NCI-H128 (cell line): ENCODE data around the gene ZNF587.
"Not testable (repeated sequence)": the region's sequence is repeated elsewhere in the genome, so short reads cannot be mapped to it uniquely, and the experiment has no call there.

Source experiments
- DNase-seq: peaks from one replicate; lab custom pipeline; 2025; ENCODE audit not compliant: unreplicated experiment; lab: John Stamatoyannopoulos, UW

Gene ZNF587

GRCh38 chr19:57886046-57886445 is 36.4 kb downstream of the ZNF587 start:
- DNase-seq, result no peak

GRCh38 chr19:57887195-57887941 is 37.7 kb downstream of the ZNF587 start:
- no peak for DNase-seq

GRCh38 chr19:57888107-57888559 is 38.5 kb downstream of the ZNF587 start:
- DNase-seq, result no peak

- peak; percentile 51 for DNase-seq
Observed at GRCh38 chr19:57888560-57889231, 39.0 kb downstream of the ZNF587 start, which contains the start of gene ZNF814. Gene ZNF814, minus strand, starts transcription at chr19:57889037. Its CDS starts 235 bp downstream, at chr19:57888802.

- not testable (repeated sequence) for DNase-seq
Observed at GRCh38 chr19:57890706-57891105, 41.0 kb downstream of the ZNF587 start.

GRCh38 chr19:57900311-57900710 is 50.7 kb downstream of the ZNF587 start:
- DNase-seq, result no peak

- DNase-seq, result no peak
Observed at GRCh38 chr19:57903618-57904184, 54.0 kb downstream of the ZNF587 start.

GRCh38 chr19:57905258-57905657 is 55.6 kb downstream of the ZNF587 start:
- DNase-seq, result no peak

- no peak for DNase-seq
Observed at GRCh38 chr19:57907394-57907793, 57.7 kb downstream of the ZNF587 start.

GRCh38 chr19:57914531-57914930 is 64.9 kb downstream of the ZNF587 start:
- no peak for DNase-seq
